ENCODE data around the gene TMEM143.
"Not testable (repeated sequence)": the region's sequence is repeated elsewhere in the genome, so short reads cannot be mapped to it uniquely, and the experiment has no call there.

Gene TMEM143

DNA sequence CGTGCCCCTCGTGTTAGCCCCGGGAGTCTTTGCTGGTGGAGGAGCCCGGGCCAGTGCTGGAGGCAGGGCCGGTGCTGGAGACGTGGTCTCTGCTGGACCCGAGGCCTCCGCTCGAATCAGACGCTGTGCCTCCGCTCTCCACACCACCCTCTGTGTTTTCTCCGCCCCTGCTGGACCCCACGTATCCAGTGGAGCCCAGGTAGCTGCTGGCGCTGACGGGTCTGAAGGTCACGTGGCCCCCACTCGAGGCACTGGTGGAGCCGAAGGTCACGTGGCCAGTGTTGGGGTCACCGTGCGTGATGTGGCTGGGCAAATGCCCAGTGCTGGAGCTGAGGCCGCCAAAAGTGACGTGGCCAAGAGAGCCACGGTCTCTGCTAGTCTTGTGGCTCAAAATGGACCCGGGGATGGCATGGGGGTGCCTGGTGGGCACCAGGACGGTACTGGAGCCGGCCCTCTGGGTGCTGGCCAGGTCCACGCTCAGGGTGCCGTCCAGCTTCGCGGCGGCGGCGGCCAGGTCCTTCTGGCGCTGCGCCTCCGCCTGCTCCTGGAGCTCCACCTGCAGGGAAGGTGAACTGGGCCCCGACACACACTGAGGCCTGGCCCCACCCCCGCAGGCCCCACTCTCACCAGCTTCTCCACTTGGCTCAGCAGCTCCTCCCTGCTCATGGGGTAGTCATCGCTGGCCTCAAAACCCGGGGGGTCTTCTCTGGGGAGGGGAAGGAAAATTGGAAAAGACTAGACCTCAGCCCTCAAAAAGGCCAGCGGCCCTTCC, 66.6 kb downstream of the TMEM143 start:
- no peak for DNase-seq (ENCODE audit: low spot score)

DNA sequence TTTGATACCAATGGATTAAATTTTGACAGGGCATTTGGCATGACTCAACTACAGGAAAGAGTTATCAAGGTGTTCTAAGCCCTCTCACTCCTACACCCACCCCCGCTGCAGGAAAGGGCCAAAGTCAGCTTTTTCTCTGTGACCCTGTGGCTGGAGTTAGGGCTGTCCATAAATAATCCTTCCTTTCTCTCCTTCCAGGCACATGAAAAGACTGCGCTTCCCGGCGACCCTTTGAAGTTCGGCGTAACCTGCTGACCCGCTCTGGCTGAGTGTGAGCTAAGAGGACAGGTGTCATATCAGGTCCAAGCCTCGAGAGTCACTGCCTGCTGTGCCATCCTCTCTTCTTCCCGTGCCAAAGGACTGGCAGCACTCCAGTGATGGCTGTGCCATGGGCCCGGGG, 68.3 kb downstream of the TMEM143 start:
- DNase-seq (ENCODE audit: low spot score), result no peak

DNA sequence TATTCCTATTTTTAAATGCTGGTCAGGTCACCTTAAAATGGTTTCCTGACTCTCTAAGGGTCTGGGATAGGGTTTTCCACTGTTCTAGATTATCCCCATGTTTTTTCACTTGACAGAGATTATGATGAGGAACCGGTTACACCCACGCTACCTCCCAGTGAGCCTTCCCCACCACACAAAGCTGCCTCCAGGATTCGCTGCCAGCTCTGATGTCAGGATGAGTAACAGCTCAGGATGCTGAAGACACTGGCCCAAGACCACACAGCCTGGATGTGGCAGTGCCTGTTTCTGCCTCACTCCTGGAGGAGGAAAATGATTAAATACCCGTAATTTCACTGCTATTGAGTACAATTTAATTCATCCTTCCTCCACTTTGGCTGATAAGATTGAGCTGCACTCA, 70.9 kb downstream of the TMEM143 start:
- DNase-seq (ENCODE audit: low spot score), result no peak

DNA sequence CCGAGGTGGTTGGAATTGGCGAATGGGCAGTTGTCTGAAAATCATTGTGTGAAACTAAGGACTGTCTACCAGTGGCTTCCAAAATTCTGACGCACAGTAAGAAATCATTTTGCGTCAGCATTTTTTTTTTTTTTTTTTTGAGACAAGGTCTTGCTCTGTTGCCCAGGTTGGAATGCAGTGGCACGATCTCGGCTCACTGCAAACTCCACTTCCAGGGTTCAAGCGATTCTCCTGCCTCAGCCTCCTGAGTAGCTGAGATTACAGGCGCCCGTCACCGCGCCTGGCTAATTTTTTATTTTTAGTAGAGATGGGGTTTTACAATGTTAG, 72.3 kb downstream of the TMEM143 start:
- not testable (repeated sequence) for DNase-seq (ENCODE audit: low spot score)

DNA sequence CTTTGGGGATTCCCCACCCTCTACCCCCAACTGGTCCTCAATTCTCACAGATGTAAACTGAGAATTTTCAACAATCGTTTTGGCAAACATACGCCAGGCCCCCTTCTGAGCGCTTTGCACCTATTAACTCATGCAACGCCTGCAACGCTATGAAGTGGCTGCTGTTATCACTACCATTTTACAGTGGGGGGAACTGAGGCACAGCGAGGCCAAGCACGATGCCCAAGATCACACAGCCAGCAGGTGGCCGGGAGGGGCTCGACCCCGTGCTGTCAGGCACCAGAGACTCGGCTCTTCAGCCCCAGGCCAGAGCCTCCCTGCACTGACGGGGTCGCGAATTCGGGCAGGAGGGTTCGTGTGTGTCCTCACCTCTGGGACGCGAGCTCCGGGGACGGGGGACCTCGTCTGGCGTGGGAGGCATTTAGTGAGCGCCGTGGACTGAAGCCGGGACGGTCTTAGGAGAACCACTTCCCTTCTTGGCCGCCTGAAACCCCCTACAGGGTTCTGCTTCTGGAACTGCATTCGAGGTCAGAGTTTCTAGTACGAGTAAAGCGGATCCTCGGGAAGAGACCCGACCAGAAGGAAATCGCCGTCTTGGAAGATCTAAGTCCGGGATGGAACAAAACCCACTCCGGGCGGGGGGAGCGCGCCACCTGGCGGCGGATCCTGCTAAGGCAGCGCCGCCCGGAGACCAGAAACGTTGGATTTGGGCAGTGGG, 72.8 kb downstream of the TMEM143 start:
- DNase-seq (ENCODE audit: low spot score), result peak; percentile 48

DNA sequence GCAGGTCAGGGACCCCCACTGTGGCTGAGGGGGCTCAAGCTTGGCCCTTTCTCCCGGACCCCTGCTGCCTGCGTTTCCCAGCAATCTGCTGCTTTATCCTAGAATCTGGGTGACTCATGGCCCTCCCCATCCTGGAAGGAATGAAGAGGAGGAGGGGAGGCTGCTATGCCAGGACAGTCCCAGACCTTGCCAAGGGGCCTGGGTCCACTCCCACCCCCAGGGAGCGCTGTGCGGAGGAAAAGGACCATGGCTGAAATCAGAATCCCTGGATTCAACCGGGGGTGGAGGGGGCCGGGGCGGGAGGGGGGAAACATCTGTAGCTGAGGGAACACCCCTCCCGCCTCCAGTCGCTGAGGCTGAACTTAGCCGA, 73.4 kb downstream of the TMEM143 start:
- no peak for DNase-seq (ENCODE audit: low spot score)

DNA sequence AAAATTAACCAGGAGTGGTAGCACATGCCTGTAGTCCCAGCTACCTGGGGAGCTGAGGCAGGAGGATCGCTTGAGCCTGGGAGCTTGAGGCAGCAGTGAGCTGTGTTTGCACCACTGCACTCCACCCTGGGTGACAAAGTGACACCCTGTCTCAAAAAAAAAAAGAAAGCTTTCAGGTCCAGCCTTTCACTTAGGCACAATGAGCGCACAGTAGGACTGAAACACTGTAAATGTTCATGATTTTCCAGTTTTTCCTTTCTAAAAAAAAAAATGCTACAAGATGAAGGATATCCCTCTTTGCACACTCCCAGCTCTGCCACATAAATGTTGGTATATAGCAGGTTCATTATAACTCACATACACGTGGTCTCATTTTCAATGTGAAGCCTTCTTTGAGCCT, 76.0 kb downstream of the TMEM143 start:
- DNase-seq (ENCODE audit: low spot score), result no peak

DNA sequence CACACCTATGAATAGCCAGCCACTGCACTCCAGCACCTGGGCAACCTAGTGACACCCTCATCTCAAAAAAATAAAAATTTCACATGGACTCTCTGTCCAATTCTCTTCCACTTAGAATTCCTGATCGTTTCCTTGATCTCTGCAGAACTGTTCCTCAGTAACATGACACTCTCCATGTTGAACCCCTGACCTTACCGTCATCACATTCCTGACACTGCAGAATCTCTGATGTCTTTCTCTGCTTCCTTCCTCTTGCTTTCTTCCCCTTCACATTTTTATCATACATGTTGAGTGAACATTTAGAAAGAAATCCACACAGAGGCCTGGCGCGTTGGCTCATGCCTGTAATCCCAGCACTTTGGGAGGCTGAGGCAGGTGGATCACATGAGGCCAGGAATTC, 78.8 kb downstream of the TMEM143 start:
- DNase-seq (ENCODE audit: low spot score), result no peak

DNA sequence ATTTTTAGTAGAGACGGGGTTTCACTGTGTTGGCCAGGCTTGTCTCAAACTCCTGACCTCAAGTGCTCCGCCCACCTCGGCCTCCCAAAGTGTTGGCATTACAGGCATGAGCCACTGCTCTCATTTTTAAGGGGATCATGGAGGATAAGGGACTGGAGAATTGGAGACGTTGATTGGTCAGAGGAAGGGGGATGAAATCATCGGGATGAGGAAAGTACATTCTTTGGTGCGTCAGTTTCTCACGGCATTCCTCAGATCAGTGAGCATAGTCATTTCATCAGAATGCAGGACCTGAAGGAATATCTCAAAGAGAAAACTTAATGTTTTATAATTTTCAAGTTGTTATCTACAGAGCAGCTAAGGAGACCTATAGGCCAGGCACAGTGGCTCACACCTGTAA, 79.8 kb downstream of the TMEM143 start:
- DNase-seq (ENCODE audit: low spot score), result no peak
